Activated gamma-delta T cell treated with Interleukin-2 at 50 U/mL for 16 hours (primary cell): Measurements from ENCODE around the gene APBB2.
"Not testable (repeated sequence)": the region's sequence is repeated elsewhere in the genome, so short reads cannot be mapped to it uniquely, and the experiment has no call there.

Source experiments
- DNase-seq: peaks from one replicate; pipeline ENCODE4 v3.0.0-alpha.2; 2020

The APBB2 gene

DNA sequence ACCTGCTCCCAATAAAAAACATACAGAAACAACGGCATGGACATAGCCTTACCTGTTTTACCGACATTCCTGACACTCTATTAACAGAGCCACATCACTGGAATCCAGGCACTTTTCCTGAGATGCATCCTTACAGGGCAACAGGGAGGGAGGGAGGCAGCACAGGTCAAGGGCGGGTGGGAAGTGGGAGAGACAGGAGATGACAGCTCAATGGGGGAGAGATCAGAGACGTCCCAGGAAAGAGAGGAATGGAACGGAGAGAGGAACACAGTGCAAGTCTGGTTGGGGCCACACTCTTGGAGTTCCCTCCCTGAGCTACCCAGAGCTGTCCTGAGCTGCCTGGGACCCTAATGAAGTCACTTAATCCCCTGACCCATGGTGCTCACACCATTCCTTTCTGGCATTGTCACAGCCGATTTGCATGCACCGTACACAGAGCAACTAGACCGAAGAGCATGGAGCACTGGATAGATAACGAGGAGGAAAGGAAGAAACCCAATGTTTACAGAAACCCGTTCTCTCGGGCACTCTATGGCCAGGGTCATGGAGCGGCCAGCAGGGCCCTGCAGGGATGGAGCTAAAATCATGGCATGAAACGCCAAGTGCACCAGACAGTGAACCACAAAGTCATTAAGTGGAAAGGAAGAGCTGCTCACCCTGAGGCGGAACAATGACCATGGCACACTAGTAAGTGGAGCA is 371.5 kb downstream of the APBB2 start:
- DNase-seq = no peak

- no peak for DNase-seq
Observed at GRCh38 chr4:40842318-40842717, 372.0 kb downstream of the APBB2 start.

DNA sequence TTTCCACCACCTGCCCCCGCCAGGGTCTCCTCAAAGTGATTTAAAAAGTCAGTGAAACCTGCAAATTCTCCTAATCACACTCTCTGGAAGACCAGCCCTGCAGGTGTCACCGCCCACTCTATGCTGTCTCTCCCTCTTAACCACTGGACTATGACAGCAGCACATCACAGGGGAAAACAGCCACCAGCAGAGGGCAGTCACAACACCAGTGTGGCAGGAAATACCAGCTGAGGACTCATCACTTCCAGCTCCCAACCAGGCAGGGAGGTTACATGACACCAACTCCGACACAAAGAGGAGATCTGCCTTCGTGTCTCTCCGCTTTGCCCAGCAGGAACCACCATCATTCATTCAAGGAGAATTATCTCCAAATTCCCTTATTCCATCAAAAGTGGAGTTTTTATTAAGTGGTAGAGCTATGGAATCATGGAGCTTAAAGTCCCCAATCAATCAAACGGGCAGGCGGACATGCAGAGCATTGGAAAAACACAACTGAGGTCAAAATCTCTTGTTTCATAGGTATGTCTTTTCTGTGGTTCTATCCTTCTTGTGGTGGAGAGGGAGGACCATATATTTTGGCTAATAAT is 373.3 kb downstream of the APBB2 start:
- peak; percentile 44 for DNase-seq

- no peak for DNase-seq
Observed at GRCh38 chr4:40840255-40840984, 373.9 kb downstream of the APBB2 start.

GRCh38 chr4:40838742-40839141 is 375.6 kb downstream of the APBB2 start:
- no peak for DNase-seq

- DNase-seq = no peak
Observed at GRCh38 chr4:40837094-40837870, 377.1 kb downstream of the APBB2 start.

DNA sequence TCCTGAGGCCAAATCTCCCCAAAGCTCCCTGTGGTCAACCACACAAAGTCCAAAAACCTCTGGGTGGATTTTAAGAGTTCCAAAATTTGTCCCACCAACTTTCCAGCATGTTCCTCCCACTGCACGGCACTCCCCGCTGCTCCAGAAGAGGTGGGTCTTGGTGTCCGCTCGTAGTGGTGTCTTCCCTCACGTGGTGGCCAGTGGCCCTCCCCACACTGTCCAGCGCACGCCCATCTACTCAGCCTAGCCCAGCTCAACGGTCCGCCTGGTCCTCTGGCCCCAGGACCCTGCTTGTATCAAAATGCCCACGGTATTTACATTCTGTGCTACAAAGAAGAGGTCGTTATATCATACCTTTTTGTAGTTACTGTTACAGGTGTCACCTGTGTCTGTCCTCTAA is 381.1 kb downstream of the APBB2 start:
- no peak for DNase-seq

- DNase-seq = no peak
Observed at GRCh38 chr4:40832175-40832574, 382.2 kb downstream of the APBB2 start.

DNA sequence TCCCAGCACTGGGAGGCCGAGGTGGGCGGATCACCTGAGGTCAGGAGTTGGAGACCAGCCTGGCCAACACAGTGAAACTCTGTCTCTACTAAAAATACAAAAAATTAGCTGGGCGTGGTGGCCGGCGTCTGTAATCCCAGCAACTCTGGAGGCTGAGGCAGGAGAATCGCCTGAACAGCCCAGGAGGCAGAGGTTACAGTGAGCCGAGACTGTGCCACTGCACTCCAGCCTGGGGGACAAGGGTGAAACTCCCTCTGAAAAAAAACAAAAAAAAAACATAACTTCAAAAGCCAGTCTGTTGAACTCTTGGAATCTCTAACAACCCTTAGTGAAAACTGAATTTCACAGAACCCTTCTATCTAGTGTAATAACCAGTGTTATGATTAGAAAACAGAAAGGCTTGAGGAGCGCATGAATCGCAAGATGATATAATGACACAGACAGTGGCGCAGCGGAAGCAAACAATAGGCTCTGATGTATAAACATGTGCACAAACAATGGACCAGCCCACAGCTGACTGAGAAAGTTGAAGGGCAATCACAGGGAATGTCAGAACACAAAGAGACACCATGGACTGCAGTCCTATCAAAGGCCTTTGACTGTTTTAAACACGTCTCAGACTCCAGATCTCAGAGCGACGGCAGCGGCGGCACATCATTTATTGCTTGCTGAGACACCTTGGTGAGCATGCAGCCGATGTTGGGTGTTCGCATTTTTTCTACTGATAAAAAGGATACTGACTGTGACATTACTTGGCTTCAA is 383.0 kb downstream of the APBB2 start:
- no peak for DNase-seq

- DNase-seq = no peak
Observed at GRCh38 chr4:40829586-40829985, 384.8 kb downstream of the APBB2 start.

- DNase-seq = no peak
Observed at GRCh38 chr4:40828661-40829060, 385.7 kb downstream of the APBB2 start.

- DNase-seq = no peak
Observed at GRCh38 chr4:40827758-40828157, 386.6 kb downstream of the APBB2 start.

DNA sequence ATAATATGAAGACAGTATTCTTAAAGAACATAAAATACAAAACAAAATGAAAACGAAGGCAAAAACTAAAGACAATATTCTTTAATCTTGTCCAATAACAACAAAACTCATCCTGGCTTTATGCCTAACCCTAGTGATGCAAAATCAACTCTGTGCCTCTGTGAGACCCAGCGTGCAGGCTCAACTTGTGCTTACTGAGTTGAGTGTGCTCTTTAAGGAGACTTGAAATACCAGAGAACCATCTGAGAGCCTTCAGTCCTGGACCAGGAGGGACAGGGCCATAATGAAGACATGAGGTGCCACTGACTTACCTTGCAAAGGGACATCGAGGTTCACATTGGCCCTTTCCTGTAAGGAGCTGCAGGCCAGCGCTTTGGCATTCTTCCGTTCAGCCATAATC is 387.5 kb downstream of the APBB2 start:
- no peak for DNase-seq

GRCh38 chr4:40825014-40825838 is 389.1 kb downstream of the APBB2 start:
- DNase-seq = no peak

- DNase-seq = no peak
Observed at GRCh38 chr4:40822420-40823166, 391.7 kb downstream of the APBB2 start.

DNA sequence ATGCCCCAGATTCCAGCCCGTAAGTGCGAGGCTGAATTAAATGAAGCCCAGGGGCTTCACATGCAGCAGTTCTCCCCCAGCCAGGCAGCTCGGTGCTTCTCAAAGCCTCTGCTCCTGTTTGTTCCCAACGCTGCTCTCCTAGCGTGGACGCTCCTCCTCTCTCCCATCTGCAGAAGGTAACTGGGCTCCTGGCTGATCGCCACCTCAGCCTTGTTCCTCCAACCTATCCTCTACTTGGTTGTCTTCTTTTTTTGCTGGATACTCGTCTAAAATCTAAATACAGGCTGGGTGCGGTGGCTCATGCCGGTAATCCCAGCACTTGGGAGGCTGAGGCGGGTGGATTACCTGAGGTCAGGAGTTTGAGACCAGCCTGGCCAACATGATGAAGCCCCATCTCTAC is 394.2 kb downstream of the APBB2 start:
- DNase-seq = no peak

- not testable (repeated sequence) for DNase-seq
Observed at GRCh38 chr4:40817157-40817556, 397.2 kb downstream of the APBB2 start.

- no peak for DNase-seq
Observed at GRCh38 chr4:40812856-40813255, 401.5 kb downstream of the APBB2 start.

- no peak for DNase-seq
Observed at GRCh38 chr4:40812386-40812785, 402.0 kb downstream of the APBB2 start.

GRCh38 chr4:40811956-40812355 is 402.4 kb downstream of the APBB2 start:
- DNase-seq = no peak

DNA sequence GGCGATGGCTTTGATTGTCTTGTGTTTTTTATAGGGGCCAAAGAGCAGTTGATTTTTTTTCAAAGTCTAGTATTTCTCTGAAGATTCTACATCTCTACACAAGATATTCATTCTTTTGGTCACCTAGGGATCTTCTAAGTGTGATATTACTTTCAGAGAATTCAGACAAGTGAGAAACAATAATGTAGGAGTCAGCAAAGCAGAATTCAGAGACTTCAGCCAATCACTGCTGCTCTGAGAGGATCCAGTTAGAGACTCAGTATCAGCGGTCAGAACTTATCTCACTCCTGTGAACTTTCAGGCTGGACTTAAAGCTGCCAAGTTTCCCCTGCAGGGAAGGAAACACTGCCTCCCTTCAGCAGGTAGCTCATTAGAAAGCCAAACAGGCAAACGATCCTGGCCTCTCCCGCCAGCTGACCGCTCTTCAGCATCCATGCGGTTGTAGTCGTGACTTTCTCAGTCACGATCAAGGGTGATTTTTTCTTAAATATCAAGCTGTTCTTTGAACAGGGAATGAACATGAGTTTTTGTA is 405.4 kb downstream of the APBB2 start:
- DNase-seq = no peak
